ENCODE measurements around the gene SLC37A3. TPM values are rescaled to one million over a fixed set of nuclear protein-coding genes. Genes with fewer than 3 reads are reported as not detected.

SLC37A3 gene
- total RNA-seq, 1 experiment from 2014 or later: 25.5 TPM

DNA sequence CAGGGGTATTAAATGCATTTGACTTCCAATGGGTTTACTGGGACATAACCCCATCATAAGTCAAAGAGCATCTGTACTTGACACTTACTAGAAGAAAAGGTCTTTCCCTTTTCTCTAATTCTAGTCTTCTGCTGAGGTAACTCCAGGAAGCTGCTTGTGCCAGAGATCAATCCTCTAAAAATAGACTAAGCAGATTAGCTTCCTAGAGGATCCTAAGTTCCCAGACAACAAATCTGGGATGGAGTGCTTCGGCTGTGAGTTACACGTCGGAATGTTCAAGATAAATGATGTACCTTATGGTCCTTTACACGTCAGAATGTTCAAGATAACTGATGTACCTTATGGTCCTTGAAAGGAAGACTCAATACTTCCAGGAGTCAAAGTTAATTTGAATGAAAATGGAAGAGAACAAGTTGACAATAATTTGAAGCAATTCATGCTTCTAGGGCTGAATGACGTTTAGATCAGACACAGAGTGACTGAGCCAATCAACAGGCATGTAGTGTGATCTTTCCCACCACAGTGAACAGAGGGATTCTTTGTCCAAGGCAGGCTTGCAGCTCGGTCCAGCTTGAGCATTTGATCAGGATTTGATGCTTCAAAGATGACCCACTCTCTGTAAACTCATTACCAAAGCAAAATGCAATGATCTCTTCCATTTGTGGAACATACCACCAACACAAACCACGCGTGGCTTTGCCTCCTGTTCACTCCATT lies 63.8 kb downstream of the SLC37A3 start:
- Mint-ChIP-seq H3K27ac (ENCODE audit: low read depth, unreplicated experiment) (no peak overlapping the region), H3K27me3 (ENCODE audit: insufficient read depth, unreplicated experiment) (no peaks in the 10 kb centered on the region), H3K4me3 (ENCODE audit: unreplicated experiment) (no peak overlapping the region), H3K9me3 (ENCODE audit: unreplicated experiment) (no peaks in the 10 kb centered on the region), H3K4me1 (ENCODE audit: insufficient read depth, unreplicated experiment) (no peaks in the 10 kb centered on the region), H3K36me3 (ENCODE audit: insufficient read depth, unreplicated experiment) (peaks cover 56% of the 10 kb centered on the region)
- no TSS peak for BruUV-seq (replicated peaks)
- DNase-seq (ENCODE audit: unreplicated experiment): no peak
- ChIA-PET POLR2A (interaction anchor here (1.0 kb wide), 1 partner anchor 31 kb away, joined by 3 read pairs; no protein-coding TSS in a partner anchor), CTCF (interaction anchor here (0.5 to 0.7 kb wide), 4 partner anchors 8 to 161 kb away, joined by 3 read pairs; no protein-coding TSS in a partner anchor)
- intact Hi-C loops (cut with micrococcal nuclease): no loop called here
- TF ChIP-seq CTCF (IDR thresholded peaks at IDR 0.05; ENCODE audit: unreplicated experiment): no peak

GRCh38 chr7:140333686-140334085 lies 64.6 kb downstream of the SLC37A3 start:
- Mint-ChIP-seq H3K27me3 (ENCODE audit: insufficient read depth, unreplicated experiment) (no peaks in the 10 kb centered on the region), H3K36me3 (ENCODE audit: insufficient read depth, unreplicated experiment) (peaks cover 48% of the 10 kb centered on the region), H3K4me1 (ENCODE audit: insufficient read depth, unreplicated experiment) (no peaks in the 10 kb centered on the region), H3K4me3 (ENCODE audit: unreplicated experiment) (no peak overlapping the region), H3K9me3 (ENCODE audit: unreplicated experiment) (no peaks in the 10 kb centered on the region), H3K27ac (ENCODE audit: low read depth, unreplicated experiment) (no peak overlapping the region)
- BruUV-seq (replicated peaks): TSS peak; percentile 32
- no peak for TF ChIP-seq CTCF (IDR thresholded peaks at IDR 0.05; ENCODE audit: unreplicated experiment)
- no peak for DNase-seq (ENCODE audit: unreplicated experiment)
- ChIA-PET POLR2A (interaction anchor here (1.0 kb wide), 1 partner anchor 32 kb away, joined by 3 read pairs; no protein-coding TSS in a partner anchor), CTCF (interaction anchor here (0.5 to 1.6 kb wide), 2 partner anchors 9 to 160 kb away, joined by 3 to 4 read pairs; no protein-coding TSS in a partner anchor)
- intact Hi-C loops (cut with micrococcal nuclease): no loop called here

DNA sequence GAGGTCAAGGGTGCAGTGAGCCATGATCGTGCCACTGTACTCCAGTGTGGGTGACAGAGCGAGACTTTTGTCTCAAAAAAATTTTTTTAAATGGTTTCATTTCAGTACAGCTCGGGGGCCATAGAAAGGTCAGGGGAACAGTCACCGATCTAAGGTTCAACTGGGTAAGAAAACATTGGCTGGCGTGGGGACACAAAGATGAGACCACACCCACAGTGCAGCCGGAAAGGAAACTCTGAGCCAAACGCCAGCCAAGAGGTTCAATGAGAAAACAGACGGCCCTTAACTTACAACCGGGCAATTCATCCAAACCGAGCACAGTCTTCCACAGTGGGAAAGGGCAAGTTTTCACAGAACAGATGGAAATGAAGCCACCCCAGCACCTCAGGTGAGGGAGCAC lies 65.1 kb downstream of the SLC37A3 start:
- no TSS peak for BruUV-seq (replicated peaks)
- TF ChIP-seq CTCF (IDR thresholded peaks at IDR 0.05; ENCODE audit: unreplicated experiment): no peak
- ChIA-PET CTCF (interaction anchor here (1.6 kb wide), 1 partner anchor 10 kb away, joined by 4 read pairs; no protein-coding TSS in a partner anchor), POLR2A (no interaction called here)
- peaks cover 46% of the 10 kb centered on the region for H3K36me3 Mint-ChIP-seq (ENCODE audit: insufficient read depth, unreplicated experiment)
- no peaks in the 10 kb centered on the region for H3K4me1 Mint-ChIP-seq (ENCODE audit: insufficient read depth, unreplicated experiment)
- DNase-seq (ENCODE audit: unreplicated experiment): no peak
- H3K27me3 Mint-ChIP-seq (ENCODE audit: insufficient read depth, unreplicated experiment): no peaks in the 10 kb centered on the region
- no peak overlapping the region for H3K4me3 Mint-ChIP-seq (ENCODE audit: unreplicated experiment)
- no peaks in the 10 kb centered on the region for H3K9me3 Mint-ChIP-seq (ENCODE audit: unreplicated experiment)
- no peak overlapping the region for H3K27ac Mint-ChIP-seq (ENCODE audit: low read depth, unreplicated experiment)
- intact Hi-C loops (cut with micrococcal nuclease): no loop called here

DNA sequence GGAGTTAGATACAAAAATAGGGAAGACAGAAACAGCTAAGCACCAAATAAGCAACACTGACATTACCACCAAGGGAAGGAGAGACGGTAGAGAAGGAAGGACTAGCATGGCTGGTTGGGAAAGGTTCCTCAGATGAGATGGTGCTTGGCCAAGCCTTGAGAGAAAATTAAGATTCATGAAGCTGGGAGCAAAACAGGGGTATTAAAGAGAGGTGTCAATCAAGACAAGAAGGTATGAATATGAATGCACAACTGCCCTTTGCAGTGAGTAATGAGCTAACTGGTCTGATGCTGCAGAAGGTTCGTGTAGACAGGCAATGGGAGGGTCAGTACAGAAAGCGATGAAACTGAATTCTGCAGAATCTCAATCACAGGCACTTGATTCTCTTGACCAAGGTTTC lies 67.7 kb downstream of the SLC37A3 start:
- no peak overlapping the region for H3K27ac Mint-ChIP-seq (ENCODE audit: low read depth, unreplicated experiment)
- H3K36me3 Mint-ChIP-seq (ENCODE audit: insufficient read depth, unreplicated experiment): peaks cover 23% of the 10 kb centered on the region
- no peak for TF ChIP-seq CTCF (IDR thresholded peaks at IDR 0.05; ENCODE audit: unreplicated experiment)
- H3K4me3 Mint-ChIP-seq (ENCODE audit: unreplicated experiment): no peak overlapping the region
- ChIA-PET CTCF (interaction anchor here (0.5 to 1.3 kb wide), 6 partner anchors 12 to 684 kb away, joined by 3 to 6 read pairs (median 3); no protein-coding TSS in a partner anchor), POLR2A (interaction anchor here (0.7 kb wide), 1 partner anchor 23 kb away, joined by 3 read pairs; no protein-coding TSS in a partner anchor)
- H3K27me3 Mint-ChIP-seq (ENCODE audit: insufficient read depth, unreplicated experiment): no peaks in the 10 kb centered on the region
- BruUV-seq (replicated peaks): no TSS peak
- H3K4me1 Mint-ChIP-seq (ENCODE audit: insufficient read depth, unreplicated experiment): no peaks in the 10 kb centered on the region
- H3K9me3 Mint-ChIP-seq (ENCODE audit: unreplicated experiment): no peaks in the 10 kb centered on the region
- no peak for DNase-seq (ENCODE audit: unreplicated experiment)
- intact Hi-C loops (cut with micrococcal nuclease): no loop called here
